Stimulated activated CD4-positive, alpha-beta T cell treated with anti-CD3 and anti-CD28 coated beads, Interleukin-4, amount 100 ng/mL, for 1 hour (primary cell): ENCODE measurements around the gene SPHK2.
"Not testable (repeated sequence)": the region's sequence is repeated elsewhere in the genome, so short reads cannot be mapped to it uniquely, and the experiment has no call there.

ENCODE experiments used
- DNase-seq: peaks from one replicate; pipeline ENCODE4 v3.0.0-alpha.2; 2020

The SPHK2 gene

GRCh38 chr19:48637449-48637947, 18.2 kb downstream of the SPHK2 start:
- DNase-seq = peak; percentile 99

DNA sequence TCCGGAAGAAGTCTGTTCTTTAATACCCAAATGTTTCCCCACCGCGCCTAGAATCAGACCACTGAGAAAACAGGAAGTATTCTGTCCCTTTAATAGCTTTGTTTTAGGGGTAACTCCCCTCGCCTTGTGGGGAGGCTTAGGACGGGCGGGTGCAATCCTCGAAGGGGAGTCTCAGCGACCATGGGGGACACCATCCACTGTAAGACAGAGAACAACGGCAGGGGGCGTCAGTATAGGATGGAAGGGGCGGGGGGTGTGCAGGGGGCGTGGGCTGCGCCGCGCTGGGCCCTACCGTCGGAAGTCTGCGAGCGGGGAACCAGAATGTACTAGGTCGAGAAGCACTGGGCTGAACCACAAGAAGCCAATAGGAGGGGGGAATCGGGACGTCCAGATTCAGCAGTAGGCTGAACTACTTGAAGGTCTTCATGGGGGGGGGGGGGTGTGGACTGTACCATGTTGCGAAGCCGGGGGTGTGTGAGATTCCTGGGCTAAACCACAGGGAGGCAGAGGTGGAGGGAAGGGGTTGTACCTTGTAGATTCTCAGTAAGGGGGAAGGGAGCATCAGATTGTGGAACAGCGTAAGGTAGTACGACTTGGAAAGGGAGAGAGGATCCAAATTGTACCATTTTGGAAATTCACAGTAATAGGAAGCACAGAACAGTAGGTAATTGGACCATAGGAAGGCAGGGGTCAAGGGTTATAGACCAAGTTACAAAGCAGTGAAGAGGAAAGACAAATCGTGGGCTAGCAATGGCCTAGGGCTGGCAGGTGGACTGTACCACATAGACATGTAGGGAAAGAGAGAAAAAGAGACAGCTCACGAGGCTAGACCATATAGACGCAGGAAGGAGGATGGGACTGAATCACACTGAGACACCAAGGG, 18.9 kb downstream of the SPHK2 start:
- DNase-seq = peak; percentile 74

DNA sequence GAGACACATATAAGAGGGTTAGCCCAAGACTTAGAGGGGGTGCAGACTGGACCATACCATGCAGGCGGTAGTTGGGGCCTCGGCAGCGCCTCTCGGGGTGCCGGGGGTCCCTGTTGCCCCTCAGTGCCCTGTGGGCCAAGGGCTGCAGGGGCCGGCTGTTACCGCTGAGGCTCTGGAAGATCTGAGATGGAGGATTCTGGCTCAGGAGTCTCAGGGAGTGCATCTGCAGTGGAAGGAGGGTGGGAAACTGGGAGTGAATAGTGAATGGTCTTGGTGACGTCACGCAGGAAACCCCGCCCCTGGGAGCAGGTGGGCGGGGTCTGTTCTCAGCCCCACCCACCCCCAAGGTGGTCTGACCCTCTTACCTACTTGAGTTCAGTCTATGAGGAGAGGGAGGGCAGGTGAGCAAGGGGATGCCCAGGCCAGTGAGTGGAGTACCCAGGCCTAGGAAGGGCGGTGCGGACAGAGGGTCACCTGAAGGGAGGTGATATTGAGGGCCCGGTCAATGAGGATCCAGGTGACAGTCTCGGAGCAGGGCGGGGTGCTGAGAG, 19.6 kb downstream of the SPHK2 start:
- DNase-seq = no peak

GRCh38 chr19:48639483-48640375, 20.4 kb downstream of the SPHK2 start:
- DNase-seq = no peak

DNA sequence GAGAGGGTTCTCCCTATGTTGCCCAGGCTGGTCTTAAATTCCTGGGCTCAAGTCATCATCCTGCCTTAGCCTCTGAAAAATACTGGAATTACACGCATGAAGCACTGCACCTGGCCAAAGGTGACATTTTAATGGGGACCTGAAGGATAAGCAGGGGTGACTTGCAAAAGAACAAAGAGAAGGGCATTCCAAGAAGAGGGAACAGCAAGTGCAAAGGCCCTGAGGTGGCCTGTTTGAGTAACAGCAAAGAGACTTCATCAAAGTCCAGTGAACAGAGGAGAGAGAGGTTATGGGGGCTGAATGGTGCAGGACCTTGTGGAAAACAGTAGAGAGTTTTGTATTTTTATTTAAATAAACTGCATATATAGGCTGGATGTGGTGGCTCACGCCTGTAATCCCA, 22.5 kb downstream of the SPHK2 start:
- no peak for DNase-seq

GRCh38 chr19:48642862-48643261, 23.6 kb downstream of the SPHK2 start:
- no peak for DNase-seq

GRCh38 chr19:48644355-48644754, 25.0 kb downstream of the SPHK2 start:
- no peak for DNase-seq

DNA sequence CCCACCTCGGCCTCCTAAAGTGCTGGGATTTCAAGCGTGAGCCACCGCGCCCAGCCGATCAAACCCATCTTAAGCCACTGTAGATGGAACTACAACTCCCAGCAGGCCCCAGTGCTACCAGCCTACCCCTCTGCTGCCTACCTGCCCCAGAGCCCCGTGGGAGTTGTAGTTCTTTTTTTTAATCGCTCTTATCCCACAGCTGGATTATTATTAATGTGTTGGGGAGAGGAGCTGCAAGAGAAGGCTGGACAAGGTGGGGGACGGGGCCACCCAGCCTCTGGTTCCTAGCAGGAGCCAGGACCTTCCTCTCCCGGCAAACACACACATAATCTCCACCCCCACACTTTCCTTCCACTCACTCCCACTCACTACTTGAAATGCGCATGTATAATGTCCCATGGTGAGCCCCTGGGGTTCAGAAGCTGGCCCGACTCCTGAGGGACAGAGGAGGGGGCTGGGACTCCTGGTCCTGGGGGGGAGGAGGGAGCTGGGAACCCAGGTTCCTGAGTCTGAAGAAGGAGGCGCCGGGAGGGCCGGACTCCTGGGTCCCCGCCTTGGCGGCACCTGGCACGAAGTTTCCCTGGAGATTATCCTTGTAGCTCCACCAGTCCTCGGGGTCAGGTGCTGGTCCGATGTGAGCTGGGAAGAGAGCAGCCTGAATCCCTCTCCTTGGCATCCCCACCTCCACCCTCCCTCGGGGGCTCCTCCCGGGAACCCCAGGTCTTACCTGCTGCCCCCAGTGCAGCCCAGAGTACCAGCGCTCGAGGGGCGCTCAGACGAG, 25.7 kb downstream of the SPHK2 start:
- DNase-seq = peak; percentile 68

GRCh38 chr19:48645620-48646000, 26.3 kb downstream of the SPHK2 start:
- DNase-seq = no peak

DNA sequence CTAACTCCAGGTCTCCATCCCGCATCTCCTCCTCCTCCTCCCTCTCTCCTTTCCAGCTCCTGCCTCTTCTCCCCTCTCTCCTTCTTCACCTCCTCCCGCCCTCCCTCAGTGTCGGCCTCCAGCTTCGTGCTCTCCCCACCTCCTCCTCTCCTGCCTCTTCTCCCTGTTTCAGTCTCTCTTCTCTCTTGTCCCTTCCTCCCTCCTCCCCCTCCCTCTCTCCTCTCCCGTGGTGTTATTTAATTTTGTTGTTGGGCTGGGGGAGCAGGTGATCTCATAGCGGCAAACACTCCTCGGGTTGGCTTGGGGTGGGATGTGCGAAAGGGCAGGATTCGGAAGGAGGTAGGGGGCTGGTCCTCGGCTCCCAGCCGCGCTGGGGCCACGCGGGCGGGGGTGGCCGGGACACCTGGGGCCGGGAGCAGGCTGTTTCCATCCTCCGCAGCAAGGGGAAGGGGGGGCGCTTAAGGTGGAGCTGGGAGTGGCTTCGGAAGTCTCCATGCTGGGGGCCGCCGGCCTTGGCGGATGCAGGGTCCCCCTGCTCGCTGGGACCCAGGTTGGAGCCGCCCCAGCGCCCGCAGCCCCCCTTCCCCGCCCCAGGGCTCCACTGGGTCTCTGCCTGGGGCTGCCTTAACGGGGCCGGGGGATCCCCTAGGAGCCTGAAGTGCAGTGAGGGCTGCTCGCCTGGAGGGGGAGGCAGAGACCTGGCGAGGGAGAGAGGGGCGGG, 26.9 kb downstream of the SPHK2 start, which contains the start of gene CA11:
Gene CA11, minus strand, starts transcription at position 187 of the 721 bp plus-strand sequence. CDS start 555 bp downstream, outside the sequence.
- peak; percentile 89 for DNase-seq

DNA sequence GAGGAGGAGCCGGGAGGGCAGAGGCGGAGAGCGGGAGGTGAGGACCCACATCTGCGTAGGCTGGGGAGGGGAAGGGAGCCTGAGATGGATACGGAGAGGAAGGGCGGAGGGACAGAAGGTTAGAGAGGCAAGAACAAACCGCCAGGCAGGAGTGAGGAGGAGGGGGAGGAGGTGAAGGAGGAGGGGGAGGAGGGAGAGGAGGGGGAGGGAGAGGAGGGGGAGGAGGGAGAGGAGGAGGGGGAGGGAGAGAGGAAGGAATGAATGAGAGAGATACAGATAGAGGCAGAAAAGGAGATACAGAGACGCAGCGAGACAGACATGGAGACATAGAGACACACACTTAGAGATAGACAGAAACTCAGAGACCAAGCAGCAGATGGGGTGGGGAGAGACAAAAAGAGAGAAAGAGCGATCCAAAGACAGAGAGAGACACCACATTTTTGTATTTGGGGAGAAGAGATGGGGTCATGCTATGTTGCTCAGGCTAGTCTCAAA, 27.5 kb downstream of the SPHK2 start:
- no peak for DNase-seq

DNA sequence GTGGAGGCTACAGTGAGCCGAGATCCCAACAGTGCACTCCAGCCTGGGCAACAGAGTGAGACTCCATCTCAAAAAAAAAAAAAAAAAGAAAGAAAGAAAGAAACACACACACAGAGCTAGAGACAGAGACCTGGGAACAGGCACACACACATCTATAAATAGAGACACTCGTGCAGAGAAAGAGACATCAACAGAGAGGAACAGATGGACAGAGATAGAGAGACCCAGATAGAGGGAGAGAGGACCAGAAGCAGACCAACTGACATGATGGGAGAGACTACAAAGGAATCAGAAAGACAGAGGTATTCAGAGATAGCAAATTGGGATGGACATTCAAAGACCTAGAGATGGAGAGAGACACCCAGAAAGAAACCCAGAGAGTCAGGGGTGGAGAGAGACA, 28.8 kb downstream of the SPHK2 start:
- DNase-seq = no peak

GRCh38 chr19:48650974-48651682, 31.8 kb downstream of the SPHK2 start:
- no peak for DNase-seq

GRCh38 chr19:48651683-48652048, 32.4 kb downstream of the SPHK2 start:
- no peak for DNase-seq

GRCh38 chr19:48654299-48655059, 35.2 kb downstream of the SPHK2 start:
- DNase-seq = no peak

- DNase-seq = no peak
These were observed 37.7 kb downstream of the SPHK2 start for GRCh38 chr19:48656840-48657474.

- DNase-seq = not testable (repeated sequence)
These were observed 38.5 kb downstream of the SPHK2 start for GRCh38 chr19:48657828-48658227.

GRCh38 chr19:48658483-48658882, 39.2 kb downstream of the SPHK2 start:
- DNase-seq = no peak

DNA sequence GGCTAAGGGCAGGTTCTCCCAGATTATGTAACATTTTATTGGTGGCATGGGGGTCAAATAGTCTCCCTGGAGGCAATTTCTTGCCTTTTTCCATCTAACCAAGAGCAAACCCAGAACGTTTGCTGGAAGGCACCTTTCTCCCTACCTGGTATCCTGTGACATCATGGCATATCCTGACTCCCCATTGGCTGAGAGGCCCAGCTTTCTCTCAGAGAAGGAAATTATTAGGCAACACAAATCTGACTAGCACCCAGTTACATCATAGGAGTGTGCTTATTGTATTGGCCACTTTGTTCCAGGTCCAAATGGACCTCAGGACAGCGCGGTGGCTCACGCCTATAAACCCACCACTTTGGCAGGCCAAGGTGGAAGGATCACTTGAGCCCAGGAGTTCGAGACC, 40.5 kb downstream of the SPHK2 start:
- DNase-seq = no peak
